ENCODE results near the gene TK2.

TK2 gene

GRCh38 chr16:66544016-66544757, 5.7 kb downstream of the TK2 start:
- TF ChIP-seq ZNF565 (CRISPR knock-in tag; conservative IDR thresholded peaks at IDR 0.05; ENCODE audit: low read depth) = no peak
- no peak for TF ChIP-seq ARNTL (CRISPR knock-in tag; IDR thresholded peaks at IDR 0.05; ENCODE audit: borderline replicate concordance, low read depth)
- no peak for TF ChIP-seq PPARA (CRISPR knock-in tag; IDR thresholded peaks at IDR 0.05; ENCODE audit: borderline replicate concordance)
- no peak for TF ChIP-seq POU6F1 (CRISPR knock-in tag; IDR thresholded peaks at IDR 0.05; ENCODE audit: borderline replicate concordance, low read depth)
- no peak for TF ChIP-seq ZC3H10 (CRISPR knock-in tag; IDR thresholded peaks at IDR 0.05)
- no peak for TF ChIP-seq TOX (CRISPR knock-in tag; IDR thresholded peaks at IDR 0.05; ENCODE audit: borderline replicate concordance)
- no peak for ATAC-seq

GRCh38 chr16:66543541-66543940, 6.4 kb downstream of the TK2 start:
- ATAC-seq = no peak
- no peak for TF ChIP-seq BACH2 (CRISPR knock-in tag; IDR thresholded peaks at IDR 0.05; ENCODE audit: borderline replicate concordance)
- no peak for TF ChIP-seq ZNF565 (CRISPR knock-in tag; conservative IDR thresholded peaks at IDR 0.05; ENCODE audit: low read depth)
- no peak for TF ChIP-seq TOX (CRISPR knock-in tag; IDR thresholded peaks at IDR 0.05; ENCODE audit: borderline replicate concordance)
- no peak for TF ChIP-seq ESRRG (CRISPR knock-in tag; IDR thresholded peaks at IDR 0.05)
- TF ChIP-seq, protein P1, sequence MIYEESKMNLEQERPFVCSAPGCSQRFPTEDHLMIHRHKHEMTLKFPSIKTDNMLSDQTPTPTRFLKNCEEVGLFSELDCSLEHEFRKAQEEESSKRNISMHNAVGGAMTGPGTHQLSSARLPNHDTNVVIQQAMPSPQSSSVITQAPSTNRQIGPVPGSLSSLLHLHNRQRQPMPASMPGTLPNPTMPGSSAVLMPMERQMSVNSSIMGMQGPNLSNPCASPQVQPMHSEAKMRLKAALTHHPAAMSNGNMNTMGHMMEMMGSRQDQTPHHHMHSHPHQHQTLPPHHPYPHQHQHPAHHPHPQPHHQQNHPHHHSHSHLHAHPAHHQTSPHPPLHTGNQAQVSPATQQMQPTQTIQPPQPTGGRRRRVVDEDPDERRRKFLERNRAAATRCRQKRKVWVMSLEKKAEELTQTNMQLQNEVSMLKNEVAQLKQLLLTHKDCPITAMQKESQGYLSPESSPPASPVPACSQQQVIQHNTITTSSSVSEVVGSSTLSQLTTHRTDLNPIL (CRISPR knock-in tag; IDR thresholded peaks at IDR 0.05; ENCODE audit: low read depth) = no peak
- no peak for TF ChIP-seq TCF4 (CRISPR knock-in tag; IDR thresholded peaks at IDR 0.05; ENCODE audit: borderline replicate concordance)
- TF ChIP-seq ZC3H10 (CRISPR knock-in tag; IDR thresholded peaks at IDR 0.05) = no peak
- TF ChIP-seq ZNF70 (CRISPR knock-in tag; IDR thresholded peaks at IDR 0.05) = no peak
- TF ChIP-seq RARB (CRISPR knock-in tag; IDR thresholded peaks at IDR 0.05) = no peak
- TF ChIP-seq POU6F1 (CRISPR knock-in tag; IDR thresholded peaks at IDR 0.05; ENCODE audit: borderline replicate concordance, low read depth) = no peak
- no peak for TF ChIP-seq ISL1 (CRISPR knock-in tag; IDR thresholded peaks at IDR 0.05)

DNA sequence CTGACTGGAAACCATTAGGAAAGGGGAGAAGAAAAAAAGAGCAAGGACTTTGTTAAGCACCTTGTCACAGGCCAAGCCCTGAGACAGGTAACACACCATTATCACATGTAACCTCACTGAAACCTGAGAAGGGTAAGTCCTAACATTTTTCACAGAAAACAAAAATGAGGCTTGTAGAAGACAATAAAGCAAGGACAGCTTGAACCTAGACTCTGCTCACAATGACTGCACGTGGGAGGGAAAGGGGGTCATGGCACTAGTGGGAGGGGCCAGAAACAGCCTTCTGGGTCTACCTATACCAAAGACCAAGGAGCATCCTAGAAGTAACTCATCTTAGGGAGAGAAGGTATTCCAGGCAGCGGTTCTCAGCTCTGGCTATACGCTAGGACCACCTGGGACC, 7.5 kb downstream of the TK2 start:
- TF ChIP-seq, protein P2, sequence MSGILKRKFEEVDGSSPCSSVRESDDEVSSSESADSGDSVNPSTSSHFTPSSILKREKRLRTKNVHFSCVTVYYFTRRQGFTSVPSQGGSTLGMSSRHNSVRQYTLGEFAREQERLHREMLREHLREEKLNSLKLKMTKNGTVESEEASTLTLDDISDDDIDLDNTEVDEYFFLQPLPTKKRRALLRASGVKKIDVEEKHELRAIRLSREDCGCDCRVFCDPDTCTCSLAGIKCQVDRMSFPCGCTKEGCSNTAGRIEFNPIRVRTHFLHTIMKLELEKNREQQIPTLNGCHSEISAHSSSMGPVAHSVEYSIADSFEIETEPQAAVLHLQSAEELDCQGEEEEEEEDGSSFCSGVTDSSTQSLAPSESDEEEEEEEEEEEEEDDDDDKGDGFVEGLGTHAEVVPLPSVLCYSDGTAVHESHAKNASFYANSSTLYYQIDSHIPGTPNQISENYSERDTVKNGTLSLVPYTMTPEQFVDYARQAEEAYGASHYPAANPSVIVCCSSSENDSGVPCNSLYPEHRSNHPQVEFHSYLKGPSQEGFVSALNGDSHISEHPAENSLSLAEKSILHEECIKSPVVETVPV (CRISPR knock-in tag; IDR thresholded peaks at IDR 0.05) = no peak
- TF ChIP-seq CSDC2 (CRISPR knock-in tag; IDR thresholded peaks at IDR 0.05) (no peak), ESRRG (CRISPR knock-in tag; IDR thresholded peaks at IDR 0.05) (no peak), BACH2 (CRISPR knock-in tag; IDR thresholded peaks at IDR 0.05; ENCODE audit: borderline replicate concordance) (no peak), ZFP30 (CRISPR knock-in tag; IDR thresholded peaks at IDR 0.05) (no peak), POU6F1 (CRISPR knock-in tag; IDR thresholded peaks at IDR 0.05; ENCODE audit: borderline replicate concordance, low read depth) (no peak), ZNF70 (CRISPR knock-in tag; IDR thresholded peaks at IDR 0.05) (no peak), RARB (CRISPR knock-in tag; IDR thresholded peaks at IDR 0.05) (no peak), ZC3H10 (CRISPR knock-in tag; IDR thresholded peaks at IDR 0.05) (no peak), PPARA (CRISPR knock-in tag; IDR thresholded peaks at IDR 0.05; ENCODE audit: borderline replicate concordance) (no peak), SNAI2 (CRISPR knock-in tag; IDR thresholded peaks at IDR 0.05) (no peak), ARNTL (CRISPR knock-in tag; IDR thresholded peaks at IDR 0.05; ENCODE audit: borderline replicate concordance, low read depth) (no peak), ZNF8 (CRISPR knock-in tag; IDR thresholded peaks at IDR 0.05) (no peak)
- TF ChIP-seq, protein P3, sequence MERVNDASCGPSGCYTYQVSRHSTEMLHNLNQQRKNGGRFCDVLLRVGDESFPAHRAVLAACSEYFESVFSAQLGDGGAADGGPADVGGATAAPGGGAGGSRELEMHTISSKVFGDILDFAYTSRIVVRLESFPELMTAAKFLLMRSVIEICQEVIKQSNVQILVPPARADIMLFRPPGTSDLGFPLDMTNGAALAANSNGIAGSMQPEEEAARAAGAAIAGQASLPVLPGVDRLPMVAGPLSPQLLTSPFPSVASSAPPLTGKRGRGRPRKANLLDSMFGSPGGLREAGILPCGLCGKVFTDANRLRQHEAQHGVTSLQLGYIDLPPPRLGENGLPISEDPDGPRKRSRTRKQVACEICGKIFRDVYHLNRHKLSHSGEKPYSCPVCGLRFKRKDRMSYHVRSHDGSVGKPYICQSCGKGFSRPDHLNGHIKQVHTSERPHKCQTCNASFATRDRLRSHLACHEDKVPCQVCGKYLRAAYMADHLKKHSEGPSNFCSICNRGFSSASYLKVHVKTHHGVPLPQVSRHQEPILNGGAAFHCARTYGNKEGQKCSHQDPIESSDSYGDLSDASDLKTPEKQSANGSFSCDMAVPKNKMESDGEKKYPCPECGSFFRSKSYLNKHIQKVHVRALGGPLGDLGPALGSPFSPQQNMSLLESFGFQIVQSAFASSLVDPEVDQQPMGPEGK (CRISPR knock-in tag; IDR thresholded peaks at IDR 0.05; ENCODE audit: borderline replicate concordance) = no peak
- TF ChIP-seq, protein P1 (CRISPR knock-in tag; IDR thresholded peaks at IDR 0.05; ENCODE audit: low read depth) = no peak
- TF ChIP-seq, protein P4, sequence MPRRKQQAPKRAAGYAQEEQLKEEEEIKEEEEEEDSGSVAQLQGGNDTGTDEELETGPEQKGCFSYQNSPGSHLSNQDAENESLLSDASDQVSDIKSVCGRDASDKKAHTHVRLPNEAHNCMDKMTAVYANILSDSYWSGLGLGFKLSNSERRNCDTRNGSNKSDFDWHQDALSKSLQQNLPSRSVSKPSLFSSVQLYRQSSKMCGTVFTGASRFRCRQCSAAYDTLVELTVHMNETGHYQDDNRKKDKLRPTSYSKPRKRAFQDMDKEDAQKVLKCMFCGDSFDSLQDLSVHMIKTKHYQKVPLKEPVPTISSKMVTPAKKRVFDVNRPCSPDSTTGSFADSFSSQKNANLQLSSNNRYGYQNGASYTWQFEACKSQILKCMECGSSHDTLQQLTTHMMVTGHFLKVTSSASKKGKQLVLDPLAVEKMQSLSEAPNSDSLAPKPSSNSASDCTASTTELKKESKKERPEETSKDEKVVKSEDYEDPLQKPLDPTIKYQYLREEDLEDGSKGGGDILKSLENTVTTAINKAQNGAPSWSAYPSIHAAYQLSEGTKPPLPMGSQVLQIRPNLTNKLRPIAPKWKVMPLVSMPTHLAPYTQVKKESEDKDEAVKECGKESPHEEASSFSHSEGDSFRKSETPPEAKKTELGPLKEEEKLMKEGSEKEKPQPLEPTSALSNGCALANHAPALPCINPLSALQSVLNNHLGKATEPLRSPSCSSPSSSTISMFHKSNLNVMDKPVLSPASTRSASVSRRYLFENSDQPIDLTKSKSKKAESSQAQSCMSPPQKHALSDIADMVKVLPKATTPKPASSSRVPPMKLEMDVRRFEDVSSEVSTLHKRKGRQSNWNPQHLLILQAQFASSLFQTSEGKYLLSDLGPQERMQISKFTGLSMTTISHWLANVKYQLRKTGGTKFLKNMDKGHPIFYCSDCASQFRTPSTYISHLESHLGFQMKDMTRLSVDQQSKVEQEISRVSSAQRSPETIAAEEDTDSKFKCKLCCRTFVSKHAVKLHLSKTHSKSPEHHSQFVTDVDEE (CRISPR knock-in tag; IDR thresholded peaks at IDR 0.05) = no peak
- ATAC-seq = no peak

Data from SK-N-SH treated with all-trans-retinoic acid at 6 μM for 48 hours (cell line).